Esophagus squamous epithelium (tissue), 4 donors: ENCODE results near the gene EDN2.

ENCODE experiments used
- POLR2A ChIP-seq, 4 donors: fragments of 450-650 bp; IDR thresholded peaks; one replicate each; pipeline ENCODE4 v1.6.1; 2017; ENCODE audit warnings: antibody characterized with exemption in 4 of 4, mild to moderate bottlenecking in 4 of 4, moderate library complexity in 3 of 4
- TF ChIP-seq, protein P1 (sequence below), 6 experiments: fragments of 450-650 bp in 4 of 6; fragments of 200-600 bp in 2 of 6; sonication (generic) in 2 of 6; IDR thresholded peaks; one replicate each; pipeline ENCODE4 v1.5.1; 2016 to 2019; ENCODE audit warnings: antibody characterized with exemption in 6 of 6, mild to moderate bottlenecking in 4 of 6, moderate library complexity in 4 of 6

GRCh38 chr1:41449326-41449921 lies 35.1 kb downstream of the EDN2 start:
- TF ChIP-seq, protein P1, sequence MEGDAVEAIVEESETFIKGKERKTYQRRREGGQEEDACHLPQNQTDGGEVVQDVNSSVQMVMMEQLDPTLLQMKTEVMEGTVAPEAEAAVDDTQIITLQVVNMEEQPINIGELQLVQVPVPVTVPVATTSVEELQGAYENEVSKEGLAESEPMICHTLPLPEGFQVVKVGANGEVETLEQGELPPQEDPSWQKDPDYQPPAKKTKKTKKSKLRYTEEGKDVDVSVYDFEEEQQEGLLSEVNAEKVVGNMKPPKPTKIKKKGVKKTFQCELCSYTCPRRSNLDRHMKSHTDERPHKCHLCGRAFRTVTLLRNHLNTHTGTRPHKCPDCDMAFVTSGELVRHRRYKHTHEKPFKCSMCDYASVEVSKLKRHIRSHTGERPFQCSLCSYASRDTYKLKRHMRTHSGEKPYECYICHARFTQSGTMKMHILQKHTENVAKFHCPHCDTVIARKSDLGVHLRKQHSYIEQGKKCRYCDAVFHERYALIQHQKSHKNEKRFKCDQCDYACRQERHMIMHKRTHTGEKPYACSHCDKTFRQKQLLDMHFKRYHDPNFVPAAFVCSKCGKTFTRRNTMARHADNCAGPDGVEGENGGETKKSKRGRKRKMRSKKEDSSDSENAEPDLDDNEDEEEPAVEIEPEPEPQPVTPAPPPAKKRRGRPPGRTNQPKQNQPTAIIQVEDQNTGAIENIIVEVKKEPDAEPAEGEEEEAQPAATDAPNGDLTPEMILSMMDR (IDR thresholded peaks at IDR 0.05): no peak
- no peak for TF ChIP-seq POLR2A (IDR thresholded peaks at IDR 0.05)
